ENCODE measurements around the gene BPIFB1. TPM values are rescaled to one million over a fixed set of nuclear protein-coding genes. Genes with fewer than 3 reads are reported as not detected.

The BPIFB1 gene
- total and polyA plus RNA-seq, 2 donors (not counting 3 experiments of a cell fraction or from before 2014, with no cell fraction given) = not detected

DNA sequence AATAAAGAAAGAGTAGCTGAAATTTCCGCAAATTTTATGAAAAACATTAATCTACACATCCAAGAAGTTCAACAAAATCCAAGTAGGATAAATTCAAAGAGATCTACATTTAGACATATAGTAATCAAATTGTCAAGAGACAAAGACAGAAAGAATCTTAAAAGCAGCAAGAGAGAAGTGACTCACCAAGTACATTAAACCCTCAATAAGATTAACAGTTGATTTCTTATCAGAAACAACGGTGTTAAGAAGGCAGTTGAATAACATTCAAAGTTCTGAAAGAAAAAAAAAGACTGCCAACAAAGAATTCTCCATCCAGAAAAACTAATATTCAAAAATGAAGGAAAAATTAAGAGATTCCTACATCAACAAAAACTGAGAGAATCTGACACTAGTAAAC is 28.0 kb upstream of the BPIFB1 start:
- Histone ChIP-seq H3K9me1 (replicated peaks; ENCODE audit: control insufficient read depth, extremely low read depth, insufficient read depth, low read length) (no peaks in the 10 kb centered on the region), H3K79me2 (ENCODE audit: control insufficient read depth, insufficient read depth, low read length) (no peaks in the 10 kb centered on the region), H3K4me1 (ENCODE audit: control insufficient read depth, extremely low read depth, insufficient read depth, low read length) (no peaks in the 10 kb centered on the region), H3K4me2 (ENCODE audit: insufficient read depth, low read length) (no peak overlapping the region), H3K9me3 (replicated peaks; ENCODE audit: control insufficient read depth, insufficient read depth, low read length) (no peaks in the 10 kb centered on the region), H3K27me3 (ENCODE audit: control insufficient read depth in 2 of 2, insufficient read depth in 2 of 2, low read length in 2 of 2) (peaks cover 0 to 2% of the 10 kb centered on the region in 2 experiments), H3K27ac (ENCODE audit: insufficient read depth, low read depth, low read length) (no peak overlapping the region), H3K4me3 (replicated peaks in 1 of 3; ENCODE audit: insufficient read depth in 1 of 3, low read depth in 1 of 3, low read length in 3 of 3) (no peak overlapping the region), H3K36me3 (ENCODE audit: control insufficient read depth in 2 of 2, extremely low read depth in 1 of 2, insufficient read depth in 2 of 2, low read length in 2 of 2) (no peaks in the 10 kb centered on the region), H4K20me1 (replicated peaks; ENCODE audit: control insufficient read depth, extremely low read depth, insufficient read depth, low read length) (no peaks in the 10 kb centered on the region), H2AFZ (ENCODE audit: low read depth, low read length) (no peak overlapping the region), H3K9ac (replicated peaks; ENCODE audit: extremely low read depth, insufficient read depth, low read length) (no peak overlapping the region)
- dilution Hi-C loops (cut with MboI; ENCODE audit: extremely low pct_ligation_motif_present, low sequenced_read_pairs) = no loop called here
- ChIA-PET CTCF (no interaction called here), POLR2A (no interaction called here)
- FAIRE-seq = peak; percentile 35
- TF ChIP-seq POLR2A (IDR thresholded peaks at IDR 0.05; ENCODE audit: low read depth, low read length) (no peak), EZH2 (IDR thresholded peaks at IDR 0.05; ENCODE audit: borderline replicate concordance, low read depth, low read length, severe bottlenecking) (no peak), JUN (IDR thresholded peaks at IDR 0.05; ENCODE audit: borderline replicate concordance, insufficient read depth, insufficient read length, low read depth) (no peak), MYC (IDR thresholded peaks at IDR 0.05; ENCODE audit: low read depth, low read length) (no peak), FOS (IDR thresholded peaks at IDR 0.05; ENCODE audit: borderline replicate concordance, insufficient read depth, low read length) (no peak), POLR2AphosphoS5 (IDR thresholded peaks at IDR 0.05; ENCODE audit: insufficient read depth, low read depth, low read length) (no peak), GATA2 (IDR thresholded peaks at IDR 0.05; ENCODE audit: insufficient read depth, insufficient read length, low read depth, low read length) (no peak)
- TF ChIP-seq, protein P1, sequence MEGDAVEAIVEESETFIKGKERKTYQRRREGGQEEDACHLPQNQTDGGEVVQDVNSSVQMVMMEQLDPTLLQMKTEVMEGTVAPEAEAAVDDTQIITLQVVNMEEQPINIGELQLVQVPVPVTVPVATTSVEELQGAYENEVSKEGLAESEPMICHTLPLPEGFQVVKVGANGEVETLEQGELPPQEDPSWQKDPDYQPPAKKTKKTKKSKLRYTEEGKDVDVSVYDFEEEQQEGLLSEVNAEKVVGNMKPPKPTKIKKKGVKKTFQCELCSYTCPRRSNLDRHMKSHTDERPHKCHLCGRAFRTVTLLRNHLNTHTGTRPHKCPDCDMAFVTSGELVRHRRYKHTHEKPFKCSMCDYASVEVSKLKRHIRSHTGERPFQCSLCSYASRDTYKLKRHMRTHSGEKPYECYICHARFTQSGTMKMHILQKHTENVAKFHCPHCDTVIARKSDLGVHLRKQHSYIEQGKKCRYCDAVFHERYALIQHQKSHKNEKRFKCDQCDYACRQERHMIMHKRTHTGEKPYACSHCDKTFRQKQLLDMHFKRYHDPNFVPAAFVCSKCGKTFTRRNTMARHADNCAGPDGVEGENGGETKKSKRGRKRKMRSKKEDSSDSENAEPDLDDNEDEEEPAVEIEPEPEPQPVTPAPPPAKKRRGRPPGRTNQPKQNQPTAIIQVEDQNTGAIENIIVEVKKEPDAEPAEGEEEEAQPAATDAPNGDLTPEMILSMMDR (IDR thresholded peaks at IDR 0.05; ENCODE audit: extremely low read depth in 1 of 2, insufficient read depth in 1 of 2, low read depth in 1 of 2, low read length in 2 of 2) = no peak
- TF ChIP-seq, protein P2, sequence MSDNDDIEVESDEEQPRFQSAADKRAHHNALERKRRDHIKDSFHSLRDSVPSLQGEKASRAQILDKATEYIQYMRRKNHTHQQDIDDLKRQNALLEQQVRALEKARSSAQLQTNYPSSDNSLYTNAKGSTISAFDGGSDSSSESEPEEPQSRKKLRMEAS (IDR thresholded peaks at IDR 0.05; ENCODE audit: insufficient read depth, insufficient read length) = no peak
- no TSS peak for BruUV-seq (replicated peaks)
- intact Hi-C loops (cut with micrococcal nuclease) = no loop called here
- no peak for DNase-seq (ENCODE audit: low read depth, low spot score)
